ENCODE results near the gene TOGARAM2. TPM values are rescaled to one million over a fixed set of nuclear protein-coding genes. Genes with fewer than 3 reads are reported as not detected.

TOGARAM2 gene
- total and polyA plus RNA-seq, 2 of the 13 experiments (the other 11 are each of a cell fraction or from before 2014, with no cell fraction given) = under 0.01 to 0.05 TPM

DNA sequence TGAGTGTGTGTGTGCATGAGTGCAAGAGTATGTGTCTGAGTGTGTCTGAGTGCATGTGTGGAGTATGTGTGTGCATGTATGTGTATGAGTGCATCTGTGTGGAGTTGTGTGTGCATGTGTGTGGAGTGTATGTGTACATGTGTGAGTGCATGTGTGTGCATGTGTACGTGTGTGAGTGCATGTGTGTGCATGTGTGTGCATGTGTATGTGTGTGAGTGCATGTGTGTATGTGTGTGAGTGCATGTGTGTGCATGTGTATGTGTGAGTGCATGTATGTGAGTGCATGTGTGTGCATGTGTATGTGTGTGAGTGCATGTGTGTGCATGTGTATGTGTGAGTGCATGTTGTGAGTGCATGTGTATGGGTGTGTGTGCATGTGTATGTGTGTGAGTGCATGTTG lies 23.7 kb downstream of the TOGARAM2 start (continued):
- TF ChIP-seq, protein P1, sequence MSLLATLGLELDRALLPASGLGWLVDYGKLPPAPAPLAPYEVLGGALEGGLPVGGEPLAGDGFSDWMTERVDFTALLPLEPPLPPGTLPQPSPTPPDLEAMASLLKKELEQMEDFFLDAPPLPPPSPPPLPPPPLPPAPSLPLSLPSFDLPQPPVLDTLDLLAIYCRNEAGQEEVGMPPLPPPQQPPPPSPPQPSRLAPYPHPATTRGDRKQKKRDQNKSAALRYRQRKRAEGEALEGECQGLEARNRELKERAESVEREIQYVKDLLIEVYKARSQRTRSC (CRISPR knock-in tag; IDR thresholded peaks at IDR 0.05; ENCODE audit: low read depth) = no peak
- TF ChIP-seq ATM (IDR thresholded peaks at IDR 0.05; ENCODE audit: borderline replicate concordance) (peak; percentile 6; the same call in 1 of the 2 replicates), KMT2B (CRISPR knock-in tag; IDR thresholded peaks at IDR 0.05) (no peak), ZNF292 (CRISPR knock-in tag; IDR thresholded peaks at IDR 0.05; ENCODE audit: borderline replicate concordance, low read depth) (no peak), ZBTB7A (CRISPR knock-in tag; IDR thresholded peaks at IDR 0.05) (0 out of 2 replicates have a peak, but pooled peaks have one; percentile 27)
- TF ChIP-seq, protein P2, sequence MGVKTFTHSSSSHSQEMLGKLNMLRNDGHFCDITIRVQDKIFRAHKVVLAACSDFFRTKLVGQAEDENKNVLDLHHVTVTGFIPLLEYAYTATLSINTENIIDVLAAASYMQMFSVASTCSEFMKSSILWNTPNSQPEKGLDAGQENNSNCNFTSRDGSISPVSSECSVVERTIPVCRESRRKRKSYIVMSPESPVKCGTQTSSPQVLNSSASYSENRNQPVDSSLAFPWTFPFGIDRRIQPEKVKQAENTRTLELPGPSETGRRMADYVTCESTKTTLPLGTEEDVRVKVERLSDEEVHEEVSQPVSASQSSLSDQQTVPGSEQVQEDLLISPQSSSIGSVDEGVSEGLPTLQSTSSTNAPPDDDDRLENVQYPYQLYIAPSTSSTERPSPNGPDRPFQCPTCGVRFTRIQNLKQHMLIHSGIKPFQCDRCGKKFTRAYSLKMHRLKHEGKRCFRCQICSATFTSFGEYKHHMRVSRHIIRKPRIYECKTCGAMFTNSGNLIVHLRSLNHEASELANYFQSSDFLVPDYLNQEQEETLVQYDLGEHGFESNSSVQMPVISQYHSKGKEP (CRISPR knock-in tag; IDR thresholded peaks at IDR 0.05) = no peak

DNA sequence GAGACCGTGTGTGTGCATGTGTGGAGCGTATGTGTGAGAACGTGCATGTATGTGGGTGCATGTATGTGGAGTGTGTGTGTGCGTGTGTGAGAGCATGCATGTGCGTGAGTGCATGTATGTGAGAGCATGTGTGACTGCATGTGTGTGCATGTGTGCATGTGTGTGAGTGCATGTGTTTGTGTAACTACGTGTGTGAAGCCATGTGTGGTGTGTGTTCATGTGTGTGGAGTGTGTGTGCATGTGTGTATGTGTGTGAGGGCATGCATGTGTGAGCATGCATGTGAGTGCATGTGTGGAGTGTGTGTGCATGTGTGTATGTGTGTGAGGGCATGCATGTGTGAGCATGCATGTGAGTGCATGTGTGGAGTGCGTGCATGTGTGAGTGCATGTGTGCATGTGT lies 24.2 kb downstream of the TOGARAM2 start:
- Histone ChIP-seq H2AFZ (ENCODE audit: low read length) (no peak overlapping the region), H3K4me2 (ENCODE audit: low read depth, low read length) (no peak overlapping the region), H3K4me3 (replicated peaks in 1 of 3; ENCODE audit: insufficient read depth in 1 of 3, low read depth in 2 of 3, low read length in 3 of 3) (no peak overlapping the region), H3K79me2 (ENCODE audit: insufficient read depth, low read length) (no peaks in the 10 kb centered on the region), H3K9me3 (ENCODE audit: low read length) (peaks cover 17% of the 10 kb centered on the region), H3K36me3 (replicated peaks in 1 of 2; ENCODE audit: control insufficient read depth in 1 of 2, insufficient read depth in 2 of 2, low read length in 2 of 2) (no peaks in the 10 kb centered on the region), H3K9ac (ENCODE audit: insufficient read depth, low read depth, low read length) (no peak overlapping the region), H3K4me1 (ENCODE audit: insufficient read depth, low read length) (no peaks in the 10 kb centered on the region), H3K27me3 (ENCODE audit: control insufficient read depth in 1 of 2, insufficient read depth in 2 of 2, low read length in 2 of 2) (peaks cover 2 to 20% of the 10 kb centered on the region in 2 experiments; a peak in 3 of 5 replicates), H4K20me1 (ENCODE audit: insufficient read depth, low read length) (no peaks in the 10 kb centered on the region), H3K27ac (ENCODE audit: extremely low read length, insufficient read depth, low read length) (no peak overlapping the region)
- intact Hi-C loops (cut with micrococcal nuclease; ENCODE audit: unreplicated experiment) = no loop called here
- DNase-seq (ENCODE audit: low spot score) (no peak), FAIRE-seq (peak; percentile 64), ATAC-seq (no peak)
- TF ChIP-seq, protein P3, sequence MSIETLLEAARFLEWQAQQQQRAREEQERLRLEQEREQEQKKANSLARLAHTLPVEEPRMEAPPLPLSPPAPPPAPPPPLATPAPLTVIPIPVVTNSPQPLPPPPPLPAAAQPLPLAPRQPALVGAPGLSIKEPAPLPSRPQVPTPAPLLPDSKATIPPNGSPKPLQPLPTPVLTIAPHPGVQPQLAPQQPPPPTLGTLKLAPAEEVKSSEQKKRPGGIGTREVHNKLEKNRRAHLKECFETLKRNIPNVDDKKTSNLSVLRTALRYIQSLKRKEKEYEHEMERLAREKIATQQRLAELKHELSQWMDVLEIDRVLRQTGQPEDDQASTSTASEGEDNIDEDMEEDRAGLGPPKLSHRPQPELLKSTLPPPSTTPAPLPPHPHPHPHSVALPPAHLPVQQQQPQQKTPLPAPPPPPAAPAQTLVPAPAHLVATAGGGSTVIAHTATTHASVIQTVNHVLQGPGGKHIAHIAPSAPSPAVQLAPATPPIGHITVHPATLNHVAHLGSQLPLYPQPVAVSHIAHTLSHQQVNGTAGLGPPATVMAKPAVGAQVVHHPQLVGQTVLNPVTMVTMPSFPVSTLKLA (IDR thresholded peaks at IDR 0.05) = peak; percentile 97
- TF ChIP-seq NFIB (CRISPR knock-in tag; IDR thresholded peaks at IDR 0.05; ENCODE audit: borderline replicate concordance) (0 out of 2 replicates have a peak, but pooled peaks have one; percentile 60), ZKSCAN5 (CRISPR knock-in tag; IDR thresholded peaks at IDR 0.05) (no peak), ZNF724P (CRISPR knock-in tag; IDR thresholded peaks at IDR 0.05; ENCODE audit: borderline replicate concordance) (no peak), YEATS4 (CRISPR knock-in tag; IDR thresholded peaks at IDR 0.05; ENCODE audit: borderline replicate concordance) (no peak)
- in situ Hi-C loops (cut with HindIII; ENCODE audit: extremely low pct_ligation_motif_present, low pct_unique_long_range_greater_than_20kb) = no loop called here
- 68% methylated on average over 7 of the region's 7 CpGs for WGBS (ENCODE audit: low lambda C conversion rate)
- BruUV-seq (replicated peaks) = no TSS peak
- ChIA-PET POLR2A (no interaction called here), CTCF (ENCODE audit: low intra/inter-chr PET ratio, low total read pairs) (no interaction called here)

Measured in HepG2 (cell line).